GM23338 (cell line): Measurements from ENCODE around the gene NPFF. TPM values are rescaled to one million over a fixed set of nuclear protein-coding genes. Genes with fewer than 3 reads are reported as not detected.

Experiments
- ATAC-seq: fragments of 200-7000 bp; cut with Tn5 transposase; 3 replicates; pipeline ENCODE4 v1.9.1; 2020
- DNase-seq: peaks from one replicate; pipeline ENCODE4 v3.0.0-alpha.2; 2015; ENCODE audit warnings: low spot score
- H2AFZ ChIP-seq: fragments of 200-600 bp; sonication (generic); 2 replicates; pipeline ENCODE4 v1.8.0; 2016; ENCODE audit warnings: antibody characterized with exemption, mild to moderate bottlenecking, moderate library complexity
- H3F3A ChIP-seq: fragments of 200-600 bp; sonication (generic); replicated peaks from 2 replicates; pipeline ENCODE4 v1.8.0; 2017; ENCODE audit warnings: antibody characterized with exemption, mixed run types, low read depth
- H3K27ac ChIP-seq: fragments of 200-600 bp; sonication (generic); 2 replicates; pipeline ENCODE4 v1.6.1; 2016; ENCODE audit warnings: low read depth
- H3K27me3 ChIP-seq: fragments of 200-600 bp; sonication (generic); 2 replicates; pipeline ENCODE4 v1.8.0; 2016; ENCODE audit warnings: mild to moderate bottlenecking, mixed run types, moderate library complexity; ENCODE audit not compliant: insufficient read depth
- H3K36me3 ChIP-seq: fragments of 200-600 bp; sonication (generic); 2 replicates; pipeline ENCODE4 v1.8.0; 2016; ENCODE audit warnings: mild to moderate bottlenecking; ENCODE audit not compliant: insufficient read depth
- H3K4me1 ChIP-seq: fragments of 200-600 bp; sonication (generic); 2 replicates; pipeline ENCODE4 v1.8.0; 2016; ENCODE audit warnings: mild to moderate bottlenecking, moderate library complexity; ENCODE audit not compliant: insufficient read depth
- H3K4me2 ChIP-seq: fragments of 200-600 bp; sonication (generic); 2 replicates; pipeline ENCODE4 v1.7.1; 2017; ENCODE audit warnings: mixed run types
- H3K4me3 ChIP-seq: fragments of 200-600 bp; sonication (generic); 2 replicates; pipeline ENCODE4 v1.6.1; 2016; ENCODE audit warnings: mixed run types
- H3K79me2 ChIP-seq: fragments of 200-600 bp; sonication (generic); replicated peaks from 2 replicates; pipeline ENCODE4 v1.8.0; 2017; ENCODE audit warnings: mild to moderate bottlenecking; ENCODE audit not compliant: insufficient read depth
- H3K9me2 ChIP-seq: fragments of 200-600 bp; sonication (generic); 2 replicates; pipeline ENCODE4 v1.8.0; 2017; ENCODE audit not compliant: insufficient read depth
- H4K20me1 ChIP-seq: fragments of 200-600 bp; sonication (generic); replicated peaks from 2 replicates; pipeline ENCODE4 v1.8.0; 2017; ENCODE audit warnings: mild to moderate bottlenecking; ENCODE audit not compliant: insufficient read depth
- H3K27ac Mint-ChIP-seq: 2 replicates; pipeline ENCODE4 v1.8.0; 2020; ENCODE audit warnings: inconsistent platforms, mild to moderate bottlenecking, moderate library complexity, mixed read lengths
- H3K27me3 Mint-ChIP-seq: 3 replicates; pipeline ENCODE4 v1.8.0; 2022; ENCODE audit warnings: low read depth, mild to moderate bottlenecking, moderate library complexity, mixed read lengths, inconsistent platforms; ENCODE audit not compliant: insufficient read depth, poor library complexity
- H3K36me3 Mint-ChIP-seq: 3 replicates; pipeline ENCODE4 v1.8.0; 2021; ENCODE audit warnings: low read depth, mild to moderate bottlenecking, inconsistent platforms, moderate library complexity, mixed read lengths
- H3K4me1 Mint-ChIP-seq: 3 replicates; pipeline ENCODE4 v1.8.0; 2020; ENCODE audit warnings: mild to moderate bottlenecking, inconsistent platforms, mixed read lengths
- H3K4me3 Mint-ChIP-seq: 3 replicates; pipeline ENCODE4 v1.8.0; 2021; ENCODE audit warnings: moderate library complexity, mild to moderate bottlenecking, inconsistent platforms, mixed read lengths
- H3K9me3 Mint-ChIP-seq: 3 replicates; pipeline ENCODE4 v1.8.0; 2020; ENCODE audit warnings: moderate library complexity, mild to moderate bottlenecking, inconsistent platforms, mixed read lengths
- CREB1 ChIP-seq: fragments of 250-450 bp; sonication (Bioruptor Pico); IDR thresholded peaks from 2 replicates; pipeline ENCODE4 v1.5.0; 2020; ENCODE audit warnings: low read depth, mild to moderate bottlenecking, moderate library complexity
- CTCF ChIP-seq, 2 experiments: fragments of 200-600 bp in 1 of 2; sonication (generic) in 1 of 2; conservative IDR thresholded peaks; 2 replicates each; pipeline versions ENCODE4 v1.5.1 to v1.6.1; 2016 to 2017; ENCODE audit warnings: antibody characterized with exemption in 2 of 2, low read depth in 2 of 2, mild to moderate bottlenecking in 2 of 2, moderate library complexity in 1 of 2
- EZH2 ChIP-seq: fragments of 200-600 bp; sonication (generic); IDR thresholded peaks from one replicate; pipeline ENCODE4 v1.8.0; 2017; ENCODE audit warnings: antibody characterized with exemption, mild to moderate bottlenecking, low read depth; ENCODE audit not compliant: unreplicated experiment
- EZH2phosphoT487 ChIP-seq: fragments of 200-600 bp; sonication (generic); IDR thresholded peaks from one replicate; pipeline ENCODE4 v1.8.1; 2018; ENCODE audit warnings: antibody characterized with exemption; ENCODE audit not compliant: unreplicated experiment
- JUNB ChIP-seq: IDR thresholded peaks from one replicate; pipeline ENCODE4 v1.6.1; 2016; ENCODE audit warnings: antibody characterized with exemption; ENCODE audit not compliant: unreplicated experiment
- NANOG ChIP-seq: IDR thresholded peaks from 2 replicates; pipeline ENCODE4 v1.6.1; 2016; ENCODE audit warnings: antibody characterized with exemption, borderline replicate concordance
- POLR2AphosphoS5 ChIP-seq: IDR thresholded peaks from 2 replicates; pipeline ENCODE4 v1.6.1; 2016; ENCODE audit warnings: antibody characterized with exemption, low read depth
- REST ChIP-seq: IDR thresholded peaks from one replicate; pipeline ENCODE4 v1.6.1; 2018; ENCODE audit warnings: antibody characterized with exemption; ENCODE audit not compliant: unreplicated experiment
- STAT1 ChIP-seq: IDR thresholded peaks from one replicate; pipeline ENCODE4 v1.6.1; 2016; ENCODE audit warnings: antibody characterized with exemption; ENCODE audit not compliant: unreplicated experiment
- ZNF114 ChIP-seq: fragments of 250-450 bp; sonication (Bioruptor Pico); IDR thresholded peaks from 2 replicates; pipeline ENCODE4 v1.5.0; 2020; ENCODE audit warnings: mild to moderate bottlenecking, moderate library complexity
- ZNF331 ChIP-seq: fragments of 250-450 bp; sonication (Bioruptor Pico); IDR thresholded peaks from 2 replicates; pipeline ENCODE4 v1.5.0; 2020; ENCODE audit warnings: low read depth, mild to moderate bottlenecking, moderate library complexity
- polyA plus RNA-seq: library from polyadenylated mRNA; unstranded; fragments of >200 nt; fragmentation: Nextera tagmentation; extraction: Ambion mirVana; gene quantifications from 2 replicates; pipeline ENCODE4 v1.2.1, GENCODE V29; 2016
- total RNA-seq: library from RNA; depleted of rRNA; stranded (reverse); fragments of >200 nt; shearing (Covaris generic); gene quantifications from 2 replicates; pipeline ENCODE4 v1.2.3, GENCODE V29; 2014
- TF ChIP-seq, protein P1 (sequence below): fragments of 250-450 bp; sonication (Bioruptor Pico); IDR thresholded peaks from 2 replicates; pipeline ENCODE4 v1.5.0; 2020; ENCODE audit warnings: mild to moderate bottlenecking, moderate library complexity
- TF ChIP-seq, protein P2 (sequence below): IDR thresholded peaks from 2 replicates; pipeline ENCODE4 v1.6.1; 2016; ENCODE audit warnings: antibody characterized with exemption

Gene NPFF
- total and polyA plus RNA-seq, 2 experiments from 2014 or later = 0.69 to 0.71 TPM

GRCh38 chr12:53513712-53514410 is 6.6 kb upstream of the NPFF start:
- Histone ChIP-seq H3K36me3 (no peaks in the 10 kb centered on the region), H3K4me1 (no peaks in the 10 kb centered on the region), H3K27ac (no peak overlapping the region), H3K4me3 (no peak overlapping the region), H2AFZ (no peak overlapping the region), H3K79me2 (no peaks in the 10 kb centered on the region), H4K20me1 (0 out of 2 replicates have a peak, but pooled peaks cover 3% of the 10 kb centered on the region), H3K9me2 (no peaks in the 10 kb centered on the region), H3K4me2 (no peak overlapping the region), H3K27me3 (no peaks in the 10 kb centered on the region), H3F3A (peaks cover 4% of the 10 kb centered on the region; the same call in 1 of the 2 replicates)
- Mint-ChIP-seq H3K27me3 (peaks cover 1% of the 10 kb centered on the region), H3K4me3 (no peak overlapping the region), H3K27ac (no peak overlapping the region), H3K36me3 (no peaks in the 10 kb centered on the region; the same call in 2 of the 3 replicates), H3K9me3 (no peaks in the 10 kb centered on the region), H3K4me1 (peaks cover 12% of the 10 kb centered on the region)
- TF ChIP-seq EZH2phosphoT487 (no peak), POLR2AphosphoS5 (no peak), CTCF (conservative IDR thresholded peaks at IDR 0.05; ENCODE audit: low read depth in 2 of 2) (no peak), ZNF114 (CRISPR knock-in tag) (no peak), NANOG (no peak), REST (no peak), JUNB (no peak), EZH2 (no peak), ZNF331 (CRISPR knock-in tag) (no peak), STAT1 (no peak), CREB1 (CRISPR knock-in tag) (no peak)
- TF ChIP-seq, protein P1, sequence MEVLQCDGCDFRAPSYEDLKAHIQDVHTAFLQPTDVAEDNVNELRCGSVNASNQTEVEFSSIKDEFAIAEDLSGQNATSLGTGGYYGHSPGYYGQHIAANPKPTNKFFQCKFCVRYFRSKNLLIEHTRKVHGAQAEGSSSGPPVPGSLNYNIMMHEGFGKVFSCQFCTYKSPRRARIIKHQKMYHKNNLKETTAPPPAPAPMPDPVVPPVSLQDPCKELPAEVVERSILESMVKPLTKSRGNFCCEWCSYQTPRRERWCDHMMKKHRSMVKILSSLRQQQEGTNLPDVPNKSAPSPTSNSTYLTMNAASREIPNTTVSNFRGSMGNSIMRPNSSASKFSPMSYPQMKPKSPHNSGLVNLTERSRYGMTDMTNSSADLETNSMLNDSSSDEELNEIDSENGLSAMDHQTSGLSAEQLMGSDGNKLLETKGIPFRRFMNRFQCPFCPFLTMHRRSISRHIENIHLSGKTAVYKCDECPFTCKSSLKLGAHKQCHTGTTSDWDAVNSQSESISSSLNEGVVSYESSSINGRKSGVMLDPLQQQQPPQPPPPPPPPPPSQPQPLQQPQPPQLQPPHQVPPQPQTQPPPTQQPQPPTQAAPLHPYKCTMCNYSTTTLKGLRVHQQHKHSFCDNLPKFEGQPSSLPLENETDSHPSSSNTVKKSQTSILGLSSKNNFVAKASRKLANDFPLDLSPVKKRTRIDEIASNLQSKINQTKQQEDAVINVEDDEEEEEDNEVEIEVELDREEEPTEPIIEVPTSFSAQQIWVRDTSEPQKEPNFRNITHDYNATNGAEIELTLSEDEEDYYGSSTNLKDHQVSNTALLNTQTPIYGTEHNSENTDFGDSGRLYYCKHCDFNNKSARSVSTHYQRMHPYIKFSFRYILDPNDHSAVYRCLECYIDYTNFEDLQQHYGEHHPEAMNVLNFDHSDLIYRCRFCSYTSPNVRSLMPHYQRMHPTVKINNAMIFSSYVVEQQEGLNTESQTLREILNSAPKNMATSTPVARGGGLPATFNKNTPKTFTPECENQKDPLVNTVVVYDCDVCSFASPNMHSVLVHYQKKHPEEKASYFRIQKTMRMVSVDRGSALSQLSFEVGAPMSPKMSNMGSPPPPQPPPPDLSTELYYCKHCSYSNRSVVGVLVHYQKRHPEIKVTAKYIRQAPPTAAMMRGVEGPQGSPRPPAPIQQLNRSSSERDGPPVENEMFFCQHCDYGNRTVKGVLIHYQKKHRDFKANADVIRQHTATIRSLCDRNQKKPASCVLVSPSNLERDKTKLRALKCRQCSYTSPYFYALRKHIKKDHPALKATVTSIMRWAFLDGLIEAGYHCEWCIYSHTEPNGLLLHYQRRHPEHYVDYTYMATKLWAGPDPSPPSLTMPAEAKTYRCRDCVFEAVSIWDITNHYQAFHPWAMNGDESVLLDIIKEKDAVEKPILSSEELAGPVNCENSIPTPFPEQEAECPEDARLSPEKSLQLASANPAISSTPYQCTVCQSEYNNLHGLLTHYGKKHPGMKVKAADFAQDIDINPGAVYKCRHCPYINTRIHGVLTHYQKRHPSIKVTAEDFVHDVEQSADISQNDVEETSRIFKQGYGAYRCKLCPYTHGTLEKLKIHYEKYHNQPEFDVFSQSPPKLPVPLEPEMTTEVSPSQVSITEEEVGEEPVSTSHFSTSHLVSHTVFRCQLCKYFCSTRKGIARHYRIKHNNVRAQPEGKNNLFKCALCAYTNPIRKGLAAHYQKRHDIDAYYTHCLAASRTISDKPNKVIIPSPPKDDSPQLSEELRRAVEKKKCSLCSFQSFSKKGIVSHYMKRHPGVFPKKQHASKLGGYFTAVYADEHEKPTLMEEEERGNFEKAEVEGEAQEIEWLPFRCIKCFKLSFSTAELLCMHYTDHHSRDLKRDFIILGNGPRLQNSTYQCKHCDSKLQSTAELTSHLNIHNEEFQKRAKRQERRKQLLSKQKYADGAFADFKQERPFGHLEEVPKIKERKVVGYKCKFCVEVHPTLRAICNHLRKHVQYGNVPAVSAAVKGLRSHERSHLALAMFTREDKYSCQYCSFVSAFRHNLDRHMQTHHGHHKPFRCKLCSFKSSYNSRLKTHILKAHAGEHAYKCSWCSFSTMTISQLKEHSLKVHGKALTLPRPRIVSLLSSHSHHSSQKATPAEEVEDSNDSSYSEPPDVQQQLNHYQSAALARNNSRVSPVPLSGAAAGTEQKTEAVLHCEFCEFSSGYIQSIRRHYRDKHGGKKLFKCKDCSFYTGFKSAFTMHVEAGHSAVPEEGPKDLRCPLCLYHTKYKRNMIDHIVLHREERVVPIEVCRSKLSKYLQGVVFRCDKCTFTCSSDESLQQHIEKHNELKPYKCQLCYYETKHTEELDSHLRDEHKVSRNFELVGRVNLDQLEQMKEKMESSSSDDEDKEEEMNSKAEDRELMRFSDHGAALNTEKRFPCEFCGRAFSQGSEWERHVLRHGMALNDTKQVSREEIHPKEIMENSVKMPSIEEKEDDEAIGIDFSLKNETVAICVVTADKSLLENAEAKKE (CRISPR knock-in tag) = no peak
- TF ChIP-seq, protein P2, sequence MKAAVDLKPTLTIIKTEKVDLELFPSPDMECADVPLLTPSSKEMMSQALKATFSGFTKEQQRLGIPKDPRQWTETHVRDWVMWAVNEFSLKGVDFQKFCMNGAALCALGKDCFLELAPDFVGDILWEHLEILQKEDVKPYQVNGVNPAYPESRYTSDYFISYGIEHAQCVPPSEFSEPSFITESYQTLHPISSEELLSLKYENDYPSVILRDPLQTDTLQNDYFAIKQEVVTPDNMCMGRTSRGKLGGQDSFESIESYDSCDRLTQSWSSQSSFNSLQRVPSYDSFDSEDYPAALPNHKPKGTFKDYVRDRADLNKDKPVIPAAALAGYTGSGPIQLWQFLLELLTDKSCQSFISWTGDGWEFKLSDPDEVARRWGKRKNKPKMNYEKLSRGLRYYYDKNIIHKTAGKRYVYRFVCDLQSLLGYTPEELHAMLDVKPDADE = no peak
- ATAC-seq = no peak
- no peak for DNase-seq
